HG03066 (cell line): ENCODE results near the gene HIVEP1.
"Not testable (repeated sequence)": the region's sequence is repeated elsewhere in the genome, so short reads cannot be mapped to it uniquely, and the experiment has no call there.

Experiments
- ATAC-seq: cut with Tn5 transposase; IDR thresholded peaks from one replicate; pipeline ENCODE4 v1.9.1; 2021; ENCODE audit warnings: low read depth; ENCODE audit not compliant: unreplicated experiment

HIVEP1 gene

DNA sequence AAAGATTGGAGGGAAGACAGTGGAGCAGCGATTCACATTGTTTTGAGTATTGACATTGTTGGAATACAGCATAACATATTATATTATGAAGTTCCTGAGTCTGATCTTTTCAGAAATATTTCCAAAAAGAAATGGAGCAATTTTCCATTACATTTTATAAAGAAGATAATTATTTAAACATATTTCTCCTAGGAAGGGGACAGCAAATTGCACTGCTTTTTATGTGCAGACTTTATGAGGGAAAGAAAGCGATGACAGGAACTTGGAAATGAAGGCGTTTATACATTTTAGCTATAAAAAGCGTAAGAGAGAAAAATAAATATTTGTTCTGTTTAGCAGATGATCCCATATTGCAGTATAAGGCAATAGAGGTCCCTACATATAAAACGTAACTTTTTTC, 161.1 kb downstream of the HIVEP1 start:
- ATAC-seq = no peak

DNA sequence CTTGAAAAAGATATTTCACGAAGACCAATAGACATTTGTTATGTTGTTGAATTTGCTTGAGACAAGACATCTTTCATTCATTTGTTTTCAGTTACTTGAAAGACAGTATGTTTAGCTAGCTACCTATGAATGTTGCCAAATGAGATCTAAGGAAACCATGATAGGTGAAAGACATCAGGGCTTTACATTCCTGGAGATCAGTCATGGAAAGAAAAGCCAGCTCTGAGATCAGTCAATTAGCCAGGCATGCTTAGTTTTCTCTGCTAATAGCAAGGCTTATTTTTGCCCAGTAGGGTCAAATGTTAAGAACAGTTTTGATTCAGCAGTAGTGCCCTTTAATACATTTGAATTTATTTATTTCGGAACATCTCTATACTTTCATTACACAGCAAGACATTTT, 161.5 kb downstream of the HIVEP1 start:
- ATAC-seq = no peak

DNA sequence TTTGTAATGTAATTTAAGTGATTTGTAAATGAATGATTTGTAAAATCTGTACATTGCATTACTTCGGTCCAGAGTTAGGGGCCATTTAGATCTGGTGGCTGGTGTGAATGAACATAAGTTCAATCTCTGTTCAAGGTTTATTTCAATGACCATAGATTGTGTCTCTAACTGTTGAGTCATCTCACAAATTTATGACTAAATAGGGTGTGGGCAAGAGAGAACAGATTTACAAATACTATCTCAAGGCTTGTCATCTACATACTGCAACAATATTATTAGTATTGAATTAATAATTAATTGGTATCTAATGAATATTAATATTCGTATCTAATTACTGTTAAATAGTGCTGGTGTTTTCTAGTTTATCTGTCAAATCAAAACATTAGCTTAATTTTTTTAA, 162.8 kb downstream of the HIVEP1 start:
- ATAC-seq = no peak

GRCh38 chr6:12175626-12176025, 163.5 kb downstream of the HIVEP1 start:
- ATAC-seq = no peak

DNA sequence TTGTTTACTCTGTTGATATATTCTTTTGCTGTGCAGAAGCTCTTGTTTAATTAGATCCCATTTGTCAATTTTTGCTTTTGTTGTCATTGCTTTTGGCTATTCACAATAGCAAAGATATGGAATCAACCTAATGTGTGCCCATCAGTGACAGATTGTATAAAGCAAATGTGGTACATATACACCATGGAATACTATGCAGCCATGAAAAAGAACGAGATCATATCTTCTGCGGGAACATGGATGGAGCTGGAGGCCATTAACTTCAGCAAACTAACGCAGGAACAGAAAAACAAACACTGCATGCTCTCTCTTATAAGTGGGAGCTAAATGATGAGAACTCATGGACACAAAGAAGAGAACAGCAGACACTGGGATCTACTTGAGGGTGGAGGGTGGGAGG, 164.7 kb downstream of the HIVEP1 start:
- ATAC-seq = not testable (repeated sequence)

DNA sequence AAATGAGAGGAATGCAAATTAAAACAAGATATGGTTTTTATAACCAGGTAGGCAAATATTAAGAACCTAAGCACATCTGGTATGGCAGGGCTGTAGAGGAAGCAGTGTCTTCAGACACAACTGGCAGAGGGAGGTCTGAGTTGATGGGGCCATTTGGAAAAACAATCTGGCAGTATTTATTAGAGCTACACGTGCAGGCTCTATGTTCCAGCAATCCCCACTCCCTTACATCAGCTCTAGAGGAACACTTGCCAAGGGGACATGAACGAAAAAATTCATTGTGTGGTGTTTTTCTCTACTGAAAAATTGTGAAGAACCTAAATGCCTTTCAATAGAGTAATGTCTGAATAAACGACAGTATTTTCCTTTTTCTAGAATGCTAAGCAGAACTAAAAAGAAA, 166.4 kb downstream of the HIVEP1 start:
- ATAC-seq = no peak

GRCh38 chr6:12181481-12181880, 169.4 kb downstream of the HIVEP1 start:
- no peak for ATAC-seq

DNA sequence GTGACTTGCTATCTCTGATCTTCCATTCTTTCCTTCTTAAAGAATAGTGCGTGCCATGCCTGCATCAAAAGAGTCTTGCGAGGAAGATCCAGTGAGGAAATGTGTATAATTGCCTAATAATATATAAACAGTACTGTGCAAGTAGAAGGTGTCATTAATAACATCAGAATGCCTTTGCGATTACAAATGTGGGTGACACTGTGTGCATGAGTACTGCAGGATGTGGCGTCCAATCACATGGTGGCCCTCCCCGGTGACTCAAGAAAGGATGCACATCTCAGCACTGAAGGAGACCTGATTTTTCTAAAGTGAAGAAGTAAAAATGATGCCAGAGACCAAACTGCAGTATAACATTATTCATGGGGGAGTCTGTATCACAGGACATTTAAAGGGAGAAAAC, 170.6 kb downstream of the HIVEP1 start:
- ATAC-seq = no peak

DNA sequence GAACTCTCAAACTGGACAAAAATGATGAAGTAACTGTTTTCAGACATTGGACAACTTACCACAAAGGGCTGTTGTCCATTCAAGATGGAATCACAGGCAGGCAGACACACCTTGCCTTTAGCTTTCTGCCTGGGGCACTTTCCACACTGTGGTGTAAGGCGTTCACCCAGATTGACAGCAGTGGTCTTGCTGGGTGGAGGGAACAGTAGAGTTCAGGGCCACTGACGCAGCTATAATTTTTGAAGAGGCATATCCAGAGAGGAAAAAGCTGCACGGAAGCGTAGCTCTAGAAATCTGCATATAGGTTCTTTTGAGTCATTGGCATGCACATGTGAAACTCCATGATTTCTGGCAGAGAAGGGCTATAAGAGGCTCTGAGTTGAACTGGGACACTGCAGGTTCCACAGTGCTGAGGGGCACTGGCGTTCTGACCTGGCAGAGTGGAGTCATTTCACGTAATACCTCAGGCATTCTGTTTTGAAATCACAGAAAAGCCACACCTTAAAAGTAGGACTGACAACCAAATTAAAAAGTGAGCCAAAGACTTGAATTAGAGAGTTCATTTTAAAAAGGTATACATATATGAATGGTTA, 173.1 kb downstream of the HIVEP1 start:
- ATAC-seq = no peak

GRCh38 chr6:12186528-12186927, 174.4 kb downstream of the HIVEP1 start:
- no peak for ATAC-seq

DNA sequence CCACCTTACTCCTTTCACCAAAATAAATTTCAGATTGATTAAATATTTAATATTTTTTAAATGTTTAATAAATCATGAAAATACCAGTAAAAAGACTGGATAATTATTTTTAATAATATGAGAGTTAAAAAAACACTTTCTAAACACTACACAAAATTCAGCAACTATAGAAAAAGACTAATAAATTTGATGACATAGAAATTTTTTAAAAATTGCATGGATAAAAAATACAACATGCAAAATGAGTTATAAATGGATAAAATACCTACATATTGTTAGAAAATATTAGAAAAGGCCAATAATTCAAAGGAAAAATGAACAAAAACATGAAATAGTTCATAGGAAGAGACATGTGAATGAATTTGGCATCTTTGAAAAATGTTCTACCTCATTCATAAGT, 177.0 kb downstream of the HIVEP1 start:
- ATAC-seq = no peak

- ATAC-seq = no peak
These were observed 177.5 kb downstream of the HIVEP1 start for GRCh38 chr6:12189661-12190060.

- ATAC-seq = no peak
These were observed 178.1 kb downstream of the HIVEP1 start for GRCh38 chr6:12190252-12190651.

DNA sequence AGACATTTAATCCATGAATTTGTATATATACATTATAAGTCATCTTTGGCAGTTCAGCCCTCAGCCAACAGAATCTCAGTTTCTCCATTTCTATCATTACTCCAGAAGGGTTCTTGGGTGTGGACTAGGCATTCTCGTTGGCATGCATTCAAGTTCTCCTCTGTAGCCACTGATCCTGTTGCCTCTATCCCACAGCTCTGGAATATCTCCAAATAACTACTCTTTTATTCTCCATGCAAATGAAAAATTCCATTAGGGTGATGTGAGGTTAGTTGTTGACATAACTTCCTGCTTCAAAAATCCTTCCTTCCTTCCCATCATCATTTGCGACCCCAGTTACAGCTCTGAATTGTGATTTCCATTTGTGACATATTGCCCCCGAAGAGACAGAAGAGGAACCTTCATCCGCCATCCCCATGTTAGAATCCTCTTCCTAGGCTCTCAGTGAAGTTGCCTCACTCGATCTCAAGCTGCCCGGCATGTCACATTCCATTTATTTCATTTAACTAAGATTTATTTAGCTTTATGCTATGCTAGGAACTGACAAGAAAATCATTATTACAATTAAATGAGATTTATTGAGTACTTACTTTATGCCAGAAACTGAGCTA, 184.3 kb downstream of the HIVEP1 start:
- no peak for ATAC-seq

GRCh38 chr6:12198851-12199250, 186.7 kb downstream of the HIVEP1 start:
- no peak for ATAC-seq

- ATAC-seq = no peak
These were observed 188.0 kb downstream of the HIVEP1 start for GRCh38 chr6:12200015-12200564.

DNA sequence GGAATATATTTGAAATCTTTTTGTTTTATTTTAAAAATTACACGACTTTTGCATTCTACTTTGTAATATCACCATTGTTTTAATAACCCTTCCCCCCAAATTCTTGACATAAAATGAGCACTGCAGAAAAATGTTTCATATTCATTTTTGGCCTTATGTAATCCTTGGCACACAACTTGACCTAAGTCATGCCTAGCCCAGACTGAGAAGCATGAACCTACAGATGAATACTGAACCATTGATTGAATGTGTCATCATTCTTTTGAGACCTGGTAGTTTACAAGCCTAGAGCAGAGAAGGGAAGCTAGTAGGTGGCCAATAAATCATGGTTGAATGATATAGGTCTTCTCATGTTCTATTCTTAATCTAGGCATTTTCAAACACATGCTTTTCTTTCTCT, 188.6 kb downstream of the HIVEP1 start:
- ATAC-seq = no peak

GRCh38 chr6:12203001-12203400, 190.9 kb downstream of the HIVEP1 start:
- ATAC-seq = no peak

DNA sequence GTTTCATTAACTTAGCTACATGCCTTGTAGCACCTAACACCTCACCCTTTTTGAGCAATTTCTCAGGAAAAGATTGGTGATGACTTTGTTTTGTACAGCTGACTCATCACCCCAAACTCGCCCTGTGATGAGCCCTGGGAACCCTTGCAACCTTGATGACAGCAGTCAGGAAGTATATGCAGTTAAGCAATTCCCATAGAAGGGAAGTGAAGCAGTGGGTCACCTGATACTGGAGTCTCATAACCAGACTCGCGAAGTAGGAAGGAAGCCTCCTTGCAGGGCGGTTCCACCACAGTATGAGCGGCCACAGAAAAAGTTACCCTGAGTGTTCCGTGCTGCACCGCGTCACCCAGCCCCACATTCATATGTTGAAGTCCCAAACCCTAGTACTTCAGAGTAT, 196.1 kb downstream of the HIVEP1 start:
- ATAC-seq = no peak

DNA sequence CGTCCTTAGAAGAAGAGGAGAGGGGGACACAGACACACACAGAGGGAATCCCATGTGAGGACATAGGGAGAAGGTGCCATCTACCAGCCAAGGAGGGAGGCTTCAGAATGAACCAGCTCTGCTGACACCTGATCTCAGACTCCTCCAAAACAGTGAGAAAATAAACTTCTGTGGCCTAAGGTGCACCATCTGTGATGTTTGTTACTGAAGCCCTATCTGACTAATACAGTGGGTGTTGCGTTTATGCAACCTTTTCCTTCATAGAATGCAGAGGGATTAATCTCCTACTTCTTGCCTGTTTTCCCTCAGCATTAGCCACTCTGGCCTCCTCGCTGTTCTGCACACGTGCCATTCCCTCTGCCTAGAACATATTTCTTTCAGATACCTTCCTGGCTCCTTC, 196.6 kb downstream of the HIVEP1 start:
- no peak for ATAC-seq
